ENCODE results near the gene WFDC6. TPM values are rescaled to one million over a fixed set of nuclear protein-coding genes. Genes with fewer than 3 reads are reported as not detected.

WFDC6 gene
- total and polyA plus RNA-seq, 4 donors, result 0.24 to 2.3 (median 1.0) TPM; not detected in 1

GRCh38 chr20:45547206-45547770 is 8.0 kb upstream of the WFDC6 start, which contains the start of gene EPPIN:
TSS of gene EPPIN (minus strand) at chr20:45547401. CDS start at chr20:45547357, 44 bp downstream.
- H3K4me1 ChIP-seq (ENCODE audit: control insufficient read depth in 5 of 5, insufficient read depth in 5 of 5, low read length in 5 of 5), result no peaks in the 10 kb centered on the region
- no peak for ATAC-seq (ENCODE audit: insufficient read depth, low FRiP score)
- TF ChIP-seq CTCF (IDR thresholded peaks at IDR 0.05; ENCODE audit: control extremely low read depth, extremely low read depth), result no peak
- 86 to 88% methylated on average over 6 of the region's 6 CpGs for WGBS, 2 donors
- peaks cover 0 to 3% (median 0%) of the 10 kb centered on the region in 3 donors for H3K27me3 ChIP-seq (ENCODE audit: control insufficient read depth in 3 of 3, insufficient read depth in 3 of 3, low read length in 2 of 3)
- H3K9me3 ChIP-seq (ENCODE audit: control insufficient read depth in 4 of 4, insufficient read depth in 3 of 4, low read length in 3 of 4), result peaks cover 0 to 2% (median 0%) of the 10 kb centered on the region in 4 donors
- no peak within 1 kb of the TSS for H3K27ac ChIP-seq (ENCODE audit: low read depth in 1 of 2, low read length in 1 of 2)
- H3K4me3 ChIP-seq, result no peak within 1 kb of the TSS
- no peak for DNase-seq
- no peaks in the 10 kb centered on the region for H3K36me3 ChIP-seq (ENCODE audit: control insufficient read depth in 4 of 4, insufficient read depth in 4 of 4, low read length in 4 of 4)
- H3K9ac ChIP-seq (ENCODE audit: insufficient read depth in 1 of 2, low read length in 2 of 2), result no peak within 1 kb of the TSS

- H3K4me1 ChIP-seq (ENCODE audit: control insufficient read depth in 5 of 5, insufficient read depth in 5 of 5, low read length in 5 of 5), result no peaks in the 10 kb centered on the region
- ATAC-seq (ENCODE audit: insufficient read depth, low FRiP score), result no peak
- 24 to 26% methylated on average over 5 of the region's 5 CpGs for WGBS, 2 donors
- DNase-seq, result peak in 2 of 3 donors; percentile 22 to 43
- H3K27ac ChIP-seq (ENCODE audit: low read depth in 1 of 2, low read length in 1 of 2), result no peak overlapping the region
- H3K9ac ChIP-seq (ENCODE audit: insufficient read depth in 1 of 2, low read length in 2 of 2), result no peak overlapping the region
- no peak for TF ChIP-seq CTCF (IDR thresholded peaks at IDR 0.05; ENCODE audit: control extremely low read depth, extremely low read depth)
- H3K27me3 ChIP-seq (ENCODE audit: control insufficient read depth in 3 of 3, insufficient read depth in 3 of 3, low read length in 2 of 3), result peaks cover 0 to 3% (median 0%) of the 10 kb centered on the region in 3 donors
- no peak overlapping the region for H3K4me3 ChIP-seq
- peaks cover 0 to 2% (median 0%) of the 10 kb centered on the region in 4 donors for H3K9me3 ChIP-seq (ENCODE audit: control insufficient read depth in 4 of 4, insufficient read depth in 3 of 4, low read length in 3 of 4)
- no peaks in the 10 kb centered on the region for H3K36me3 ChIP-seq (ENCODE audit: control insufficient read depth in 4 of 4, insufficient read depth in 4 of 4, low read length in 4 of 4)
Observed at GRCh38 chr20:45545754-45546453, 6.6 kb upstream of the WFDC6 start.

- peaks cover 0 to 3% (median 0%) of the 10 kb centered on the region in 3 donors for H3K27me3 ChIP-seq (ENCODE audit: control insufficient read depth in 3 of 3, insufficient read depth in 3 of 3, low read length in 2 of 3)
- TF ChIP-seq CTCF (IDR thresholded peaks at IDR 0.05; ENCODE audit: control extremely low read depth, extremely low read depth), result no peak
- no peak overlapping the region for H3K27ac ChIP-seq (ENCODE audit: low read depth in 1 of 2, low read length in 1 of 2)
- DNase-seq (no peak), ATAC-seq (ENCODE audit: insufficient read depth, low FRiP score) (no peak)
- H3K36me3 ChIP-seq (ENCODE audit: control insufficient read depth in 4 of 4, insufficient read depth in 4 of 4, low read length in 4 of 4), result no peaks in the 10 kb centered on the region
- H3K9ac ChIP-seq (ENCODE audit: insufficient read depth in 1 of 2, low read length in 2 of 2), result no peak overlapping the region
- H3K9me3 ChIP-seq (ENCODE audit: control insufficient read depth in 4 of 4, insufficient read depth in 3 of 4, low read length in 3 of 4), result peaks cover 0 to 2% (median 0%) of the 10 kb centered on the region in 4 donors
- 83 to 84% methylated on average over 3 of the region's 3 CpGs for WGBS, 2 donors
- H3K4me3 ChIP-seq, result no peak overlapping the region
- H3K4me1 ChIP-seq (ENCODE audit: control insufficient read depth in 5 of 5, insufficient read depth in 5 of 5, low read length in 5 of 5), result no peaks in the 10 kb centered on the region
Observed at GRCh38 chr20:45545351-45545750, 6.1 kb upstream of the WFDC6 start.

All from lung (tissue), 12 donors.